HG03159 (cell line): ENCODE data around the gene SPATA33.

Source experiments
- ATAC-seq: cut with Tn5 transposase; IDR thresholded peaks from one replicate; pipeline ENCODE4 v1.9.1; 2021; ENCODE audit warnings: mild to moderate bottlenecking, moderate library complexity; ENCODE audit not compliant: unreplicated experiment

Gene SPATA33

DNA sequence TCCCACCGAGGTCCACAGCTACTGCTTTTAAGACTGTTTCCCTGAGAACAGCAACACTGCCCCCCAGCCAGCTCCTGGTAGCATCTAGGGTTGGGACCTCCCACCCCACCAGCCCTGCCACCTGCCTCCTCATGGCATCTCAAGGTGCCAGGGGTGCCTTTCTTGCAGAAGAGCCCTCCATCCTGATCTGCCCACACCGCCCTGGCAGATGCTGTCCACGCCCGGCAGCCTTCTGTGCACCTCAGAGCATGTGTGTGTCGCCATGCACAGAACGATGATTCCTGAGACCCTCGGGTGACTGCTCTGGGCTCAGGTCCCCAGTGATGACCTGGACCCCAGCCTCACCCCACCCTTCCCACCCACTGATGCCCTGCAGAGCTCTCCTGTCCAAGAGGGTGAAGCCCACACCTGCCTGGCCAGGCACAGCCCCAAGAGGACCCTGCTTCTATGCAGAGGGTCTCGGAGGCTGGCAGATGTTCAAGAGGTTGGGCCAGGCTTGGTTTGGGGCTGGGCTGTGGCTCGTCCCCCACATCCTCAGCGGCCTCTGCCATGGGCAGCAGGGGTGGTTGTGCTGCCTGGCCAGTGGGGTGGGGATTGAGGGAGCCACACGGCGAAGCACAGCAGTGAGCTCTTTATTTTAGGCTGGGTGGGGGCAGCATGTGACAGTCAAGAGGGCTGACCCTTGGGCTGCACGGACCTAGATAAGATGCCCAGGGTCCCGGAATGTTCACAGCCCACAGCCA, 49.1 kb downstream of the SPATA33 start:
- no peak for ATAC-seq

DNA sequence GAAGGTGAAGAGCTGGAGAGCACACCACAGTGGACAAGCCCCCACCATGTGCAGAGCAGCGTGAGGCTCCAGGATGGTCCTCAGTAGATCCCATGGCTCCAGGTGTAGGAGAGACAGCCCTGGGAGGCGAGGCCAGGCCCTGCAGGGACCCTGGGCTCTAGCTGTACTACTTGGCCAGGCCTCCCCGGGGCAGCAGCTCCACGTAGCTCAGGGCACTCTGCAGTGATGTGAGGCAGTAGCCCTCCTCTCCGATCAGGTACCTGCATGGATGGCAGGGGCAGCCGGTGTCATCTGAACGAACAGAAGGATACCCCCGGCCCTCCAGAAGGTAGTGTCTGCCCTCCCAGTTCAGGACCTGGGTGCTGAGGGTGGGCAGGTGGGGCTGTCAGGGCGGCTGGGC, 50.1 kb downstream of the SPATA33 start:
- ATAC-seq: no peak

DNA sequence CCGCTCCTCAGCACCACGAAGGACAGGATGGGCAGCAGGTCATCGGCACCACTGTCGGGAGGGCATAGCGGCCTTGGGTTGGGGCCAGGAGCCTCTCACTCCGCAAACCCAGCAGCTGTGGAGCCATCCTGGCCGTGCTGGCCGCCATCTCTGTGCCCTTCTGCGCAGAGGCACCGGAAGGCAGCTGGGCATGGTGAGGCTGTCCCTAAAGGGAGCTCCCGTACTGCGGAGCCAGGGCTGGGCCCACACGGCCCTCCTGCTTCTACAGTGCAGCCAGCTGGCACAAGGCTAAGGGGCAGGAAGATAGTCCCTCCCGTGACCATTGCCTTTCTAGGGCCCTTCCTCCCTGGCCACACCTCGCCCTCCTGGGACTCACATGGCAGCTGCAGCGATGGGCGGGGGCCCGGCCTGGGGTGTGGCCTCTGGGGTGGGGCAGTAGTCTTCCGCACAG, 50.9 kb downstream of the SPATA33 start:
- no peak for ATAC-seq

DNA sequence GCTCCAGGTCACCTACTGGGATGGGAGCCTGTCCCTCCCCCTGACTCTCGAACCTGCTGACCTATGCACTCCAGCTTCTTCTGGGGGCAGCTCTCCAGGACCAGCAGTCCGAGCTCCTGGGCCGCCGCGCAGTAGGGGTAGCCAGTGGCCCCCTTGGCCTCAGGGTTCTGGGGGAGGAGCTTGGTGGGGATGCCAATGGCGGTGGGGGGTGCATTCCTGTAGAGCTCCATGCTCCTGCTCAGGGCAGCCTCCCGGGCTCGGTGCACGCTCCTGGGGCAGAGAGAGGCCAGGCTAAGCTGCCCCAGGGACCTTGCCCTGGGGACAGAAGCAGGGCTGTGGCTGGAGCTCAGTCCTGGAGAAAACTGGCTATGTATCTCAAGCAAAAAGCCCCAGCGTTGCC, 51.5 kb downstream of the SPATA33 start:
- ATAC-seq: no peak

DNA sequence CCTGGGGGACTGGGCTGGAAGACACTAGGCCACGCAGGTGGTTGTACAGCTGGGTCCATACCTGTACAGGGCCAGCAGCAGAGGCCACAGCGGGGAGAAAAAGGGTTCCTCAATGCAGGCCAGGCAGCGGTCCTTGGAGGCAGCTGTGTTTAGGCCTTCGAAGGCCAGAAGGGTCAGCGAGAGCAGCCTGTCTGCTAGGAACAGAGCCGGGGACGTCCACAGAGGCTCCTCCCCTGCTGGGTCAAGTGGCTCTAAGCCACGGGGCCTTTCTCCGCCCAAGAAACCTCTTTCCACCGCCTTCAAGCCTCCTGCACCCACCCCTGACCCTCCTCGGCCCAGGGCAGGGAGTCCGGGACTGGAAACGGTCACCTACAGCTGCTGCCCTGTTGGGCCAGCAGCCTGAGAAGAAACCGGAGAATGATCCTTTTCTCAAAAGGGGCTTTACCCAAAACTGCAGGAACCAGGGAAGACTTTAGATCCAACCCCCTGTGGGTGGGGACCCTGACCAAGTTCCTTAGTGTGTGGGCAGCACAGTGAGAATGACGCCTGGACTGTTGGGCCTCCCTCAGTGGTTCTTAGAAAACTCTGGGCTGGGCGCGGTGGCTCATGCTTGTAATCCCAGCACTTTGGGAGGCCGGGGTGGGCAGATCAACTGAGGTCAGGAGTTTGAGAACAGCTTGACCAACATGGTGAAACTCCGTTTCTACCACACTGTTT, 52.2 kb downstream of the SPATA33 start:
- ATAC-seq: no peak

DNA sequence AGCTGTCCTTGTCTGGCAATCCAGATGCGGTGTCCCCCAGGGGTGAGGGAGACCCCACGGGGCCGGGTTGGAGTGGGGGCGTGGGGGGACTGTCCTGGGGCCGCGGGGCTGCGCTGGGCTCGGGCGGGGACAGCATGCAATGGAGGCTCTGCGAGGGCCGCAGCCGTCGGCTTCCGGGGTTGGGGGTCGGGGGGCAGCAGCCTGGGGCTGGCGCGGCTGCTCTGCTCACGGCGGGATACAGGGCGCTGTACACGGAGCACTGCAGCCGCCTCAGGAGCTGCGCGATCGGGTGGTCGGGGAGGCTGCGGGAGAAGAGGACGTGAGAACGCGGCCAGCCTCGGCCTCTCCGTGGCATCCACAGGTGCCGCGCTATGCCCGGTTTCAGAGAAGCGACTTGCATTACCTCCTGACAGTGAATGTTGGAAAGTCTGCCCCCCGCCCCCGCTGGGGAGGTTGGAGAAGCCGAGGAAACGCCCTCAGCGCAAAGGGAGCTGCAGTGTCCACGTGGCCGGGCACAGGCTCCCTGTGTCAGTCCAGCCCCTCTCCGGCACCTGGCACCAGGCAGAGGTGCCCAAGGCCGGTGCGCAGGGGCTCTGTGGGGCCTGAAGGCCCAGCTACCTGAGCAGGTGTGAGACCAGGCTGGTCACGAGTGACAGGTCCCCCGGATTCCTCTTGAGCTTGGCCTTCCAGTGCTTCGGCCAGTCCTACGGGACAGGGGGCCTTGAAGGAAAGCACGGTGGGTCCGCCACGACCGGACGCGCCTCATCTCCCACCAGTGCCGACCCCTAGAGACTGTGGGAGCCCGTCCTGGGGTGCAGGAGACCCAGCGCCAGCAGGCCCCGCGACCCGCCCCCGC, 53.3 kb downstream of the SPATA33 start:
- no peak for ATAC-seq

DNA sequence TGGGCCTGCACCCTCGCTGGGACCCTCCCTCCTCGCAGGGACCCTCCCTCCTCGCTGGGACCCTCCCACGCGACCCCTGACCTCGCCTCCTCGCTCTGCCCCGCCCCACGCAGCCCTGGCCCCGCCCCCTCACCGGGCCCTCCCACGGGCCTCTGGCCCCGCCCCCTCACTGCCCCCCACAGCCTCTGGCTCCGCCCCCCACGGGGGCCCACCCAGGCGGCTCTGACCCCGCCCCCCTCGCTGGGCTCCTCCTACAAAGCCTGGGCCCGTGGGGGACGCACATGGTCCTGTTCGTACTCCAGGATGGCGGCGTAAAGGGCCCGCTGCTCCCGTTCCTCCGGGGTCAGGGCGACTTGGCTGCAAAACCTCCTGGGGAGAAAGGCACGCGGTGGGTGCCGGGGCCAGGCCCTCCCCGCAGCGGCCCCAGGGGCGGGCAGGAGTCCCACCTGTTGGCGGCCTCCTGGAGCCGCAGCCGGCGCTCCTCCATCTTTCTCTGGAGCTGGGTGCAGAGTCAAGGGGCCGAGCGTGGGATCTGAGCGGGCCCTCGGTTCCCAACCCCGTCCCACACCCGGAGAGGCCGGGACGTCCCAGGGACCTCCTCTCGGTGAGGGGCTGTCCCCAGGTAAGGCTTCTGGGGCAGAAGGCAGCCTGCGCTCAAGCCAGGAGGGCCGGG, 54.1 kb downstream of the SPATA33 start:
- no peak for ATAC-seq

DNA sequence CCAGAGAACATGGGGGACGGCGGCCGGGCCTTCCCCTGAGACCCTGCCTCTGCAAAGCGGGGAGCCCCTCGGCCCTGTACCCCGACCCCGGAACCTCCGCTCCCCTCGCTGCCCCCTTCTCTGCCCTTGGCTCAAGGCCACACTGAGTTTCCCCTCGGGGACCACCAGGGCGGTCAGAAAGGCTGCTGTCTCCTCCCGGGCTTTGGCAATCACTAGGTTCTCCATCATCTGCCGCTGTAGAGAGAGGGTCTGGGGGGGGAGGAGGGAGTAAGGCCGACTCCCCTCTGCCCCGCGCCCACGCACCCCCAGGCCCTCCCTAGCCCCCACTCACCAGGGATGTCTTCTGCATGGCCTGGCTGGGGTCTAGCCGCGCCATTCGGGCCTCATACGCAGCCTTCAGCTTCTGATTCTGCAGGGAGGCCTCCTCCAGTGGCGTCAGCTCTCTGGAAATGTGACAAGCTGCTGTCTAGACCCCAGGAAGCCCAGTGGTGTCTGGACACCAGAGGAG, 54.7 kb downstream of the SPATA33 start:
- ATAC-seq: no peak

DNA sequence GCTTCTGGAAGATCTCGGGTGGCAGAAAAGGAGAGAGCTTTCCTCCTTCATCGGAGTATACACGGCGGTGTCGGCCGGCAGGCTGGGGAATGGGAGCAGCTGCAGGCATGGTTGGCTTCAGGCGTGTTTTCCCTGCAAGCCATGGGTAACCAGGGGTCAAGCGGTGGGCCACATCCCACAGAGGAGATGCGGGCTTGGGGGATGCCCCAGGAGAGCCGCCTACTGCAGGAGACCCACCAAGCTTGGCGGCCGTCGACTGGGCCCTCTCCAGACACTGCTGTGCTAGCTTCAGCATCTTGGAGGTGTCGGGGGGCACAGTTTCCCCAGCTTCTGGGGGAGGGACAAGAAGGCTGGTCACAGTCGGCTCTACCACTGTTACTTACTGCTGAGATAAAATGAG, 58.9 kb downstream of the SPATA33 start:
- no peak for ATAC-seq

DNA sequence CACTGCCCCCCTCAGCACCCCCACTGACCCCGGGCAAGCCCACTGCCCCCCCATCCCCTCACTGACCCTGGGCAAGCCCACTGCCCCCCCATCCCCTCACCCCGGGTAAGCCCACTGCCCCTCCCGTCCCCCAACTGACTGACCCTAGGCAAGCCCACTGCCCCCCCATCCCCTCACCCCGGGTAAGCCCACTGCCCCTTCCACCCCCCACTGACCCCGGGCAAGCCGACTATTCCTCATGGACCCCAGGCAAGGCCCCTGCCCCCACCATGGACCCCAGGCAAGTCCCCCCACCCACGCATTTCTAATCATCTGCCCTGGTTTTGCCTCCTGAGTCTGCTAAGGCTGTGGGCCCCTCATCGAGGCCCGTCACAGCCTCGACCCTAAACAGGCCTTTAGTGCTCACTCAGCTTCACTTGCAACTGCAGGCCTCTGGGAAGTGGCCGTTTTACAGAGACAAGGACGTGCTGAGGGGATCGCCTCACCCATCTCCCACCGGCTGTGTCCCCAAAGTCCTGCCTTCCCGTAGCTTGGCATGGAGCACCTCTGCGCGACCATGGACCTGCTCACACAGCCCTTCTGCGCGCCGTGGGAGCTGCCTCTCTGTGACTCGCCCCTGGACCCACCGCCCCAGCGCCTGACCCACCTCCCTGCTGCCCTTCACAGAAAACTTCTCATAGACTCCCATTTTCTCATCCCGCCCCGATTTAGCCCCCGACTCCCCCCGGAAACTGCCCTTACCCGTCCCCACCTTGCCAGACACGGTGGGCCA, 59.5 kb downstream of the SPATA33 start:
- no peak for ATAC-seq

DNA sequence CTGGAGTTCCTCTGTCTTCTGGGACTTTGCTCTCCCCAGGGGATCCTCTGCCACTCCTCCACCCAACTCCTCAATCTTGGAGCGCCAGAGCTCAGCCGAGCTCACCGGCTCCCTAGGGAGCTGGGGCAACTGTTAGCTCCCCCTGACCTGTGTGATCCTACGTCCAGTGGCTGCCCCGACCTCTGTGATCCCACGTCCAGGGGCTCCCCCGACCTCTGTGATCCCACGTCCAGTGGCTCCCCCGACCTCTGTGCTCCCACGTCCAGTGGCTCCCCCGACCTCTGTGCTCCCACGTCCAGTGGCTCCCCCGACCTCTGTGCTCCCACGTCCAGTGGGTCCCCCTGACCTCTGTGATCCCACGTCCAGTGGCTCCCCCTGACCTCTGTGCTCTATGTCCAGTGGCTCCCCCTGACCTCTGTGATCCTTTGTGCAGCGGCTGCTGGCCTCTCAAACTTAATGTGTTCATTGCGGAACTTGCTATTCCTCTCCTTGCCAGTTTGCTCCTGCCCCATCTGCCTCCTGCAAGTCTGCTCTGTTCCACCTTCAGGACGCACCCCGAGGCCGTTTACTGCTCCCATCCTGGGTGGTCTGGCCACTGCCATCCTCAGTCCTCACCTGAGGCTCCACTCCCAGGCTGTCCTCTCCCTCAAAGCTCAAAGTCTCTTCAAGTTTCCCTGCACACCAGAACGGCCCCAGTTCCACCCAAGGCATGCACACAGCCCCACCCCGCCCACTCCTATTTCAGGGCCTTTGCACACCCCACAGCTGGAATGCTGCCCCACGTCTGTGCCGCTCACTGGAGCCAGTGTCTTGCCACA, 60.3 kb downstream of the SPATA33 start:
- no peak for ATAC-seq
